H1 (cell line): ENCODE data around the gene ANKRD65. TPM values are rescaled to one million over a fixed set of nuclear protein-coding genes. Genes with fewer than 3 reads are reported as not detected.

Source experiments
- CTCF ChIA-PET: fragments of 300-600 bp; sonication (Branson Sonifier 250); formaldehyde crosslinking; loops from one replicate; lab custom pipeline; 2021; ENCODE audit not compliant: partially characterized antibody; lab: Charles Lee
- POLR2A ChIA-PET: fragments of 300-600 bp; sonication (Branson Sonifier 250); formaldehyde crosslinking; loops from one replicate; lab custom pipeline; 2021; ENCODE audit warnings: inconsistent platforms; ENCODE audit not compliant: partially characterized antibody; lab: Charles Lee
- DNase-seq, 2 experiments: peaks; one replicate each; pipeline versions ENCODE4 v3.0.0 to v3.0.0-alpha.2; 2010 to 2022; ENCODE audit warnings: low spot score in 2 of 2, low read depth in 1 of 2, mixed read lengths in 1 of 2
- FAIRE-seq: peaks from 2 replicates; lab custom pipeline; 2011; peaks lifted over from hg19 to GRCh38; lab: Jason Lieb, UNC
- H2AFZ ChIP-seq: 2 replicates; pipeline ENCODE4 v1.8.1; 2012; ENCODE audit warnings: low read length, inconsistent platforms
- H2AK5ac ChIP-seq: 2 replicates; pipeline ENCODE4 v1.6.1; 2013; ENCODE audit warnings: low read depth, low read length
- H2BK120ac ChIP-seq: replicated peaks from 2 replicates; pipeline ENCODE3; 2013; ENCODE audit warnings: low read depth, low read length, inconsistent platforms
- H2BK12ac ChIP-seq: 2 replicates; pipeline ENCODE4 v1.6.1; 2013; ENCODE audit warnings: low read depth, low read length
- H2BK15ac ChIP-seq: 2 replicates; pipeline ENCODE4 v1.6.1; 2013; ENCODE audit warnings: low read length
- H2BK20ac ChIP-seq: 2 replicates; pipeline ENCODE4 v1.6.1; 2013; ENCODE audit warnings: low read length
- H2BK5ac ChIP-seq: 2 replicates; pipeline ENCODE4 v1.6.1; 2013; ENCODE audit warnings: low read depth, low read length
- H3K14ac ChIP-seq: 2 replicates; pipeline ENCODE4 v1.6.1; 2013; ENCODE audit warnings: inconsistent platforms; ENCODE audit not compliant: insufficient read length
- H3K18ac ChIP-seq: 2 replicates; pipeline ENCODE4 v1.6.1; 2013; ENCODE audit warnings: low read length; ENCODE audit errors: extremely low read depth
- H3K23ac ChIP-seq: 2 replicates; pipeline ENCODE4 v1.6.1; 2013; ENCODE audit warnings: inconsistent platforms; ENCODE audit not compliant: insufficient read length
- H3K23me2 ChIP-seq: 2 replicates; pipeline ENCODE4 v1.6.1; 2013; ENCODE audit warnings: low read depth, low read length
- H3K27ac ChIP-seq: 2 replicates; pipeline ENCODE4 v1.6.1; 2011; ENCODE audit warnings: low read depth, low read length, inconsistent platforms
- H3K27me3 ChIP-seq, 4 experiments: replicated peaks in 1 of 4; 1 replicate in 1 of 4; 2 replicates in 3 of 4; pipeline versions ENCODE4 v1.6.1 to v1.8.1; 2011 to 2013; ENCODE audit warnings: low read length in 3 of 4, mild to moderate bottlenecking in 3 of 4, inconsistent platforms in 2 of 4, mixed read lengths in 2 of 4, moderate library complexity in 1 of 4; ENCODE audit not compliant: control insufficient read depth in 3 of 4, insufficient read depth in 3 of 4; ENCODE audit errors: extremely low read depth in 1 of 4
- H3K36me3 ChIP-seq, 4 experiments: 2 replicates each; pipeline versions ENCODE4 v1.6.1 to v1.8.1; 2011 to 2013; ENCODE audit warnings: mild to moderate bottlenecking in 4 of 4, low read length in 3 of 4, moderate library complexity in 2 of 4, control low read depth in 1 of 4, inconsistent platforms in 1 of 4; ENCODE audit not compliant: insufficient read depth in 4 of 4, control insufficient read depth in 2 of 4
- H3K4ac ChIP-seq: replicated peaks from 2 replicates; pipeline ENCODE3; 2013; ENCODE audit warnings: low read length, low read depth, mixed read lengths, inconsistent platforms; ENCODE audit not compliant: insufficient read length
- H3K4me1 ChIP-seq, 4 experiments: replicated peaks in 1 of 4; 1 replicate in 1 of 4; 2 replicates in 3 of 4; pipeline versions ENCODE4 v1.6.1 to v1.8.1; 2011 to 2013; ENCODE audit warnings: low read length in 3 of 4, inconsistent platforms in 2 of 4, mixed read lengths in 1 of 4; ENCODE audit not compliant: insufficient read depth in 4 of 4, control insufficient read depth in 3 of 4
- H3K4me2 ChIP-seq, 2 experiments: 2 replicates each; pipeline versions ENCODE4 v1.6.1 to v1.8.1; 2011 to 2013; ENCODE audit warnings: low read depth in 2 of 2, low read length in 2 of 2, control low read depth in 1 of 2, inconsistent platforms in 1 of 2, mild to moderate bottlenecking in 1 of 2; ENCODE audit not compliant: insufficient read depth in 1 of 2
- H3K4me3 ChIP-seq, 4 experiments: fragments of 200-600, 300-600 bp in 1 of 4; sonication (generic), shearing (Covaris generic), sonication (Bioruptor Twin) in 1 of 4; 2 replicates each; pipeline versions ENCODE4 v1.5.1 to v1.8.1; 2011 to 2016; ENCODE audit warnings: low read length in 4 of 4, low read depth in 3 of 4, control low read depth in 2 of 4, inconsistent platforms in 2 of 4, mild to moderate bottlenecking in 2 of 4, mixed read lengths in 1 of 4, moderate library complexity in 1 of 4; ENCODE audit not compliant: insufficient read depth in 2 of 4; ENCODE audit errors: extremely low read depth in 1 of 4
- H3K56ac ChIP-seq: replicated peaks from 2 replicates; pipeline ENCODE3; 2013; ENCODE audit warnings: low read depth, mild to moderate bottlenecking, mixed read lengths, low read length, inconsistent platforms; ENCODE audit not compliant: insufficient read length
- H3K79me1 ChIP-seq: 2 replicates; pipeline ENCODE4 v1.6.1; 2013; ENCODE audit warnings: low read depth, low read length, control low read depth
- H3K79me2 ChIP-seq, 2 experiments: 2 replicates each; pipeline versions ENCODE4 v1.6.1 to v1.8.1; 2012 to 2013; ENCODE audit warnings: low read length in 2 of 2, mild to moderate bottlenecking in 2 of 2, inconsistent platforms in 1 of 2; ENCODE audit not compliant: insufficient read depth in 2 of 2, control insufficient read depth in 1 of 2
- H3K9ac ChIP-seq, 4 experiments: replicated peaks in 1 of 4; 1 replicate in 1 of 4; 2 replicates in 3 of 4; pipeline versions ENCODE4 v1.6.1 to v1.8.1; 2011 to 2013; ENCODE audit warnings: low read depth in 3 of 4, low read length in 3 of 4, control low read depth in 2 of 4, mild to moderate bottlenecking in 2 of 4, moderate library complexity in 2 of 4, inconsistent platforms in 1 of 4; ENCODE audit errors: extremely low read depth in 1 of 4
- H3K9me3 ChIP-seq, 2 experiments: 2 replicates each; pipeline versions ENCODE4 v1.6.1 to v1.8.1; 2012 to 2013; ENCODE audit warnings: mild to moderate bottlenecking in 2 of 2, moderate library complexity in 2 of 2, control low read depth in 1 of 2, inconsistent platforms in 1 of 2, low read depth in 1 of 2, low read length in 1 of 2, mixed read lengths in 1 of 2; ENCODE audit not compliant: insufficient read depth in 2 of 2
- H4K20me1 ChIP-seq, 2 experiments: replicated peaks in 1 of 2; 2 replicates each; pipeline versions ENCODE3 to v1.8.1; 2011 to 2013; ENCODE audit warnings: inconsistent platforms in 2 of 2, low read length in 2 of 2, mild to moderate bottlenecking in 1 of 2; ENCODE audit not compliant: insufficient read depth in 2 of 2, control insufficient read depth in 1 of 2
- H4K5ac ChIP-seq: 2 replicates; pipeline ENCODE4 v1.6.1; 2013; ENCODE audit warnings: low read length, low read depth, mixed read lengths, inconsistent platforms; ENCODE audit not compliant: insufficient read length
- H4K8ac ChIP-seq: 2 replicates; pipeline ENCODE4 v1.8.0; 2013; ENCODE audit warnings: mild to moderate bottlenecking, moderate library complexity, low read length, inconsistent platforms; ENCODE audit not compliant: insufficient read depth; ENCODE audit errors: extremely low read depth
- H4K91ac ChIP-seq: replicated peaks from 2 replicates; pipeline ENCODE3; 2013; ENCODE audit warnings: low read length, mixed read lengths, inconsistent platforms; ENCODE audit not compliant: insufficient read length
- ASH2L ChIP-seq: fragments of 200-600, 300-600 bp; sonication (generic); IDR thresholded peaks from one replicate; pipeline ENCODE4 v1.7.1; 2017; ENCODE audit warnings: low read length
- BRCA1 ChIP-seq: IDR thresholded peaks from 2 replicates; pipeline ENCODE4 v1.6.1; 2012; ENCODE audit warnings: low read depth, low read length, improper control_type of control experiment
- CHD1 ChIP-seq: IDR thresholded peaks from 2 replicates; pipeline ENCODE4 v1.6.1; 2012; ENCODE audit warnings: low read depth, low read length, improper control_type of control experiment
- CREB1 ChIP-seq: IDR thresholded peaks from 2 replicates; pipeline ENCODE4 v1.6.1; 2012; ENCODE audit warnings: inconsistent platforms
- EZH2 ChIP-seq: fragments of 200-600 bp; sonication (generic); IDR thresholded peaks from 2 replicates; pipeline ENCODE4 v1.7.1; 2012; ENCODE audit warnings: low read depth, mild to moderate bottlenecking, moderate library complexity, low read length, inconsistent platforms; ENCODE audit not compliant: severe bottlenecking
- FOSL1 ChIP-seq: IDR thresholded peaks from 2 replicates; pipeline ENCODE4 v1.6.1; 2011; ENCODE audit warnings: mild to moderate bottlenecking, low read depth, low read length, moderate library complexity; ENCODE audit not compliant: insufficient read depth
- GTF2F1 ChIP-seq: IDR thresholded peaks from 2 replicates; pipeline ENCODE4 v1.6.1; 2012; ENCODE audit warnings: low read depth, low read length, improper control_type of control experiment, borderline replicate concordance
- HDAC6 ChIP-seq: IDR thresholded peaks from one replicate; pipeline ENCODE4 v1.7.1; 2012; ENCODE audit warnings: low read depth, mild to moderate bottlenecking, inconsistent platforms, low read length, moderate library complexity
- NANOG ChIP-seq: IDR thresholded peaks from 2 replicates; pipeline ENCODE4 v1.6.1; 2011; ENCODE audit warnings: low read length, low read depth, mild to moderate bottlenecking, inconsistent platforms; ENCODE audit not compliant: insufficient read depth, poor library complexity, severe bottlenecking
- RNF2 ChIP-seq: fragments of 200-900, 300-1000 bp; sonication (generic); IDR thresholded peaks from 2 replicates; pipeline ENCODE4 v1.7.1; 2016; ENCODE audit warnings: borderline replicate concordance, low read depth, mild to moderate bottlenecking, antibody characterized with exemption, low read length; ENCODE audit not compliant: poor library complexity, severe bottlenecking; ENCODE audit errors: missing control alignments
- TCF12 ChIP-seq: IDR thresholded peaks from 2 replicates; pipeline ENCODE4 v1.6.1; 2011; ENCODE audit warnings: low read depth, mild to moderate bottlenecking, low read length
- WGBS, 2 experiments: shearing (Covaris generic) in 1 of 2; methylation state at CpG; one replicate each; pipeline versions ENCODE4 v1.1.6 to v1.1.7; 2013 to 2015; ENCODE audit warnings: low lambda C conversion rate in 2 of 2, mixed read lengths in 2 of 2, inconsistent platforms in 1 of 2, low coverage in 1 of 2, missing lambda C conversion rate in 1 of 2; ENCODE audit not compliant: insufficient replicate concordance in 2 of 2, insufficient coverage in 1 of 2, insufficient read length in 1 of 2; ENCODE audit errors: extremely low coverage in 1 of 2, missing lambda C conversion rate in 1 of 2; 5-methylcytosine and 5-hydroxymethylcytosine counted together
- polyA plus RNA-seq, 7 experiments: library from polyadenylated mRNA; depleted of rRNA in 3 of 7; stranded (reverse) in 5 of 7; unstranded in 2 of 7; fragments of >200 nt in 5 of 7; fragments of 200-250 nt in 2 of 7; gene quantifications; 1 replicate in 5 of 7; 2 replicates in 1 of 7; 4 replicates in 1 of 7; pipeline versions ENCODE4 v1.2.1 to v1.2.3, GENCODE V29; 2011 to 2013; ENCODE audit warnings: missing spikeins in 2 of 7, mixed read lengths in 2 of 7
- total RNA-seq: library from RNA; stranded (reverse); fragmentation: NEBNext Ultra II Directional; extraction: Animal tissue kit (Norgen Biotek cat#: 25700); gene quantifications from 2 replicates; pipeline ENCODE4 v1.2.1, GENCODE V29; 2021
- TF ChIP-seq, protein P1 (sequence below): IDR thresholded peaks from 2 replicates; pipeline ENCODE4 v1.6.1; 2012; ENCODE audit warnings: inconsistent platforms

Gene ANKRD65
- total and polyA plus RNA-seq, 2 of the 8 experiments (the other 6 are each of a cell fraction or from before 2014, with no cell fraction given): 1.8 to 2.0 TPM

- no peak overlapping the region for H2BK120ac ChIP-seq
- H3K4me1 ChIP-seq: no peaks in the 10 kb centered on the region; a peak in 2 of 7 replicates
- no peak overlapping the region for H3K9ac ChIP-seq
- H4K5ac ChIP-seq: no peak overlapping the region
- H3K9me3 ChIP-seq: no peaks in the 10 kb centered on the region
- no peak for DNase-seq
- H3K27me3 ChIP-seq: no peaks in the 10 kb centered on the region
- H3K4ac ChIP-seq: no peak overlapping the region
- H3K79me2 ChIP-seq: no peaks in the 10 kb centered on the region
- no peak overlapping the region for H2BK20ac ChIP-seq
- no peak overlapping the region for H3K27ac ChIP-seq
- H3K4me3 ChIP-seq: no peak overlapping the region
- ChIA-PET POLR2A (interaction anchor here (1.0 to 33.4 kb wide), 3 partner anchors 9 to 91 kb away, joined by 3 to 719 read pairs (median 4); partner anchors contain the start of genes CCNL2 and MRPL20), CTCF (interaction anchor here (1.0 to 1.3 kb wide), 2 partner anchors 9 kb away, joined by 3 read pairs; no protein-coding TSS in a partner anchor)
- no peak overlapping the region for H2AK5ac ChIP-seq
- H3K14ac ChIP-seq: no peak overlapping the region
- no peak overlapping the region for H2BK15ac ChIP-seq
- no peak for FAIRE-seq
- H4K20me1 ChIP-seq: peaks cover 0 to 8% of the 10 kb centered on the region in 2 experiments
- peaks cover 4% of the 10 kb centered on the region; the same call in 1 of the 2 replicates for H3K79me1 ChIP-seq
- no peak overlapping the region for H3K23ac ChIP-seq
- H3K23me2 ChIP-seq: peaks cover 2% of the 10 kb centered on the region; the same call in 1 of the 2 replicates
- 78% methylated on average over 8 of the region's 8 CpGs; no CpG with 5 or more reads in 1 of the 2 experiments for WGBS, 2 experiments
- no peak overlapping the region for H3K18ac ChIP-seq
- no peak overlapping the region for H2AFZ ChIP-seq
- no peak overlapping the region for H4K91ac ChIP-seq
- H4K8ac ChIP-seq: no peak overlapping the region
- H2BK5ac ChIP-seq: no peak overlapping the region
- peaks cover 4 to 11% (median 6%) of the 10 kb centered on the region in 4 experiments; a peak in 7 of 8 replicates for H3K36me3 ChIP-seq
- no peak overlapping the region for H3K4me2 ChIP-seq
- no peak overlapping the region for H3K56ac ChIP-seq
- no peak overlapping the region for H2BK12ac ChIP-seq
- TF ChIP-seq CREB1: no peak
- TF ChIP-seq EZH2: no peak
- TF ChIP-seq RNF2: no peak
- no peak for TF ChIP-seq GTF2F1
- TF ChIP-seq BRCA1: no peak
- TF ChIP-seq, protein P1, sequence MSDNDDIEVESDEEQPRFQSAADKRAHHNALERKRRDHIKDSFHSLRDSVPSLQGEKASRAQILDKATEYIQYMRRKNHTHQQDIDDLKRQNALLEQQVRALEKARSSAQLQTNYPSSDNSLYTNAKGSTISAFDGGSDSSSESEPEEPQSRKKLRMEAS: no peak
- no peak for TF ChIP-seq TCF12
- no peak for TF ChIP-seq FOSL1
- no peak for TF ChIP-seq NANOG
- TF ChIP-seq HDAC6: no peak
- TF ChIP-seq ASH2L: no peak
- TF ChIP-seq CHD1: no peak
These were observed 39.8 kb downstream of the ANKRD65 start for GRCh38 chr1:1381294-1381693.
